Measurements from ENCODE around the gene ZNF638. TPM values are rescaled to one million over a fixed set of nuclear protein-coding genes. Genes with fewer than 3 reads are reported as not detected.

ZNF638 gene
- total and polyA plus RNA-seq, 10 of the 15 experiments (the other 5 are each of a cell fraction or from before 2014, with no cell fraction given) = 37.6 to 133 (median 64.5) TPM

- TF ChIP-seq SRF (IDR thresholded peaks at IDR 0.05; ENCODE audit: low read depth in 2 of 2, low read length in 2 of 2) (no peak), TCF12 (IDR thresholded peaks at IDR 0.05; ENCODE audit: low read depth, low read length) (no peak), NRF1 (conservative IDR thresholded peaks at IDR 0.05; ENCODE audit: low read depth, low read length) (no peak), BRCA1 (IDR thresholded peaks at IDR 0.05; ENCODE audit: low read depth, low read length) (no peak), NBN (IDR thresholded peaks at IDR 0.05) (0 out of 2 replicates have a peak, but pooled peaks have one; percentile 42), POLR2A (IDR thresholded peaks at IDR 0.05; ENCODE audit: low read depth, low read length) (no peak), TCF3 (IDR thresholded peaks at IDR 0.05; ENCODE audit: borderline replicate concordance, insufficient read depth, low read depth, low read length) (no peak), RAD51 (IDR thresholded peaks at IDR 0.05) (0 out of 2 replicates have a peak, but pooled peaks have one; percentile 7), HSF1 (IDR thresholded peaks at IDR 0.05; ENCODE audit: low read depth, low read length) (no peak), ASH2L (IDR thresholded peaks at IDR 0.05; ENCODE audit: borderline replicate concordance, low read depth) (no peak), MEF2B (IDR thresholded peaks at IDR 0.05; ENCODE audit: partially characterized antibody, poor library complexity, severe bottlenecking) (no peak), NFXL1 (IDR thresholded peaks at IDR 0.05; ENCODE audit: borderline replicate concordance) (no peak), POLR2AphosphoS2 (IDR thresholded peaks at IDR 0.05; ENCODE audit: low read depth, low read length) (no peak), ZNF24 (IDR thresholded peaks at IDR 0.05) (no peak), SREBF1 (IDR thresholded peaks at IDR 0.05; ENCODE audit: low read length) (no peak)
- TF ChIP-seq, protein P1, sequence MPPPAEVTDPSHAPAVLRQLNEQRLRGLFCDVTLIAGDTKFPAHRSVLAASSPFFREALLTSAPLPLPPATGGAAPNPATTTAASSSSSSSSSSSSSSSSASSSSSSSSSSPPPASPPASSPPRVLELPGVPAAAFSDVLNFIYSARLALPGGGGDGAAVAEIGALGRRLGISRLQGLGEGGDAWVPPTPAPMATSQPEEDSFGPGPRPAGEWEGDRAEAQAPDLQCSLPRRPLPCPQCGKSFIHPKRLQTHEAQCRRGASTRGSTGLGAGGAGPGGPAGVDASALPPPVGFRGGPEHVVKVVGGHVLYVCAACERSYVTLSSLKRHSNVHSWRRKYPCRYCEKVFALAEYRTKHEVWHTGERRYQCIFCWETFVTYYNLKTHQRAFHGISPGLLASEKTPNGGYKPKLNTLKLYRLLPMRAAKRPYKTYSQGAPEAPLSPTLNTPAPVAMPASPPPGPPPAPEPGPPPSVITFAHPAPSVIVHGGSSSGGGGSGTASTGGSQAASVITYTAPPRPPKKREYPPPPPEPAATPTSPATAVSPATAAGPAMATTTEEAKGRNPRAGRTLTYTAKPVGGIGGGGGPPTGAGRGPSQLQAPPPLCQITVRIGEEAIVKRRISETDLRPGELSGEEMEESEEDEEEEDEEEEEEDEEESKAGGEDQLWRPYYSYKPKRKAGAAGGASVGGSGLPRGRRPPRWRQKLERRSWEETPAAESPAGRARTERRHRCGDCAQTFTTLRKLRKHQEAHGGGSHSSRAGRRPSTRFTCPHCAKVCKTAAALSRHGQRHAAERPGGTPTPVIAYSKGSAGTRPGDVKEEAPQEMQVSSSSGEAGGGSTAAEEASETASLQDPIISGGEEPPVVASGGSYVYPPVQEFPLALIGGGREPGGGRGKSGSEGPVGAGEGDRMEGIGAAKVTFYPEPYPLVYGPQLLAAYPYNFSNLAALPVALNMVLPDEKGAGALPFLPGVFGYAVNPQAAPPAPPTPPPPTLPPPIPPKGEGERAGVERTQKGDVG (CRISPR knock-in tag; IDR thresholded peaks at IDR 0.05) = no peak
- TF ChIP-seq, protein P2, sequence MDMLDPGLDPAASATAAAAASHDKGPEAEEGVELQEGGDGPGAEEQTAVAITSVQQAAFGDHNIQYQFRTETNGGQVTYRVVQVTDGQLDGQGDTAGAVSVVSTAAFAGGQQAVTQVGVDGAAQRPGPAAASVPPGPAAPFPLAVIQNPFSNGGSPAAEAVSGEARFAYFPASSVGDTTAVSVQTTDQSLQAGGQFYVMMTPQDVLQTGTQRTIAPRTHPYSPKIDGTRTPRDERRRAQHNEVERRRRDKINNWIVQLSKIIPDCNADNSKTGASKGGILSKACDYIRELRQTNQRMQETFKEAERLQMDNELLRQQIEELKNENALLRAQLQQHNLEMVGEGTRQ (IDR thresholded peaks at IDR 0.05; ENCODE audit: borderline replicate concordance, low read depth, low read length) = no peak; the same call in 1 of the 2 replicates
- TF ChIP-seq, protein P3, sequence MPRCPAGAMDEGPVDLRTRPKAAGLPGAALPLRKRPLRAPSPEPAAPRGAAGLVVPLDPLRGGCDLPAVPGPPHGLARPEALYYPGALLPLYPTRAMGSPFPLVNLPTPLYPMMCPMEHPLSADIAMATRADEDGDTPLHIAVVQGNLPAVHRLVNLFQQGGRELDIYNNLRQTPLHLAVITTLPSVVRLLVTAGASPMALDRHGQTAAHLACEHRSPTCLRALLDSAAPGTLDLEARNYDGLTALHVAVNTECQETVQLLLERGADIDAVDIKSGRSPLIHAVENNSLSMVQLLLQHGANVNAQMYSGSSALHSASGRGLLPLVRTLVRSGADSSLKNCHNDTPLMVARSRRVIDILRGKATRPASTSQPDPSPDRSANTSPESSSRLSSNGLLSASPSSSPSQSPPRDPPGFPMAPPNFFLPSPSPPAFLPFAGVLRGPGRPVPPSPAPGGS (IDR thresholded peaks at IDR 0.05; ENCODE audit: borderline replicate concordance, insufficient read depth, low read depth, low read length, poor library complexity, severe bottlenecking) = no peak
- TF ChIP-seq, protein P4, sequence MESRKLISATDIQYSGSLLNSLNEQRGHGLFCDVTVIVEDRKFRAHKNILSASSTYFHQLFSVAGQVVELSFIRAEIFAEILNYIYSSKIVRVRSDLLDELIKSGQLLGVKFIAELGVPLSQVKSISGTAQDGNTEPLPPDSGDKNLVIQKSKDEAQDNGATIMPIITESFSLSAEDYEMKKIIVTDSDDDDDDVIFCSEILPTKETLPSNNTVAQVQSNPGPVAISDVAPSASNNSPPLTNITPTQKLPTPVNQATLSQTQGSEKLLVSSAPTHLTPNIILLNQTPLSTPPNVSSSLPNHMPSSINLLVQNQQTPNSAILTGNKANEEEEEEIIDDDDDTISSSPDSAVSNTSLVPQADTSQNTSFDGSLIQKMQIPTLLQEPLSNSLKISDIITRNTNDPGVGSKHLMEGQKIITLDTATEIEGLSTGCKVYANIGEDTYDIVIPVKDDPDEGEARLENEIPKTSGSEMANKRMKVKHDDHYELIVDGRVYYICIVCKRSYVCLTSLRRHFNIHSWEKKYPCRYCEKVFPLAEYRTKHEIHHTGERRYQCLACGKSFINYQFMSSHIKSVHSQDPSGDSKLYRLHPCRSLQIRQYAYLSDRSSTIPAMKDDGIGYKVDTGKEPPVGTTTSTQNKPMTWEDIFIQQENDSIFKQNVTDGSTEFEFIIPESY (IDR thresholded peaks at IDR 0.05) = no peak
- TF ChIP-seq, protein P5, sequence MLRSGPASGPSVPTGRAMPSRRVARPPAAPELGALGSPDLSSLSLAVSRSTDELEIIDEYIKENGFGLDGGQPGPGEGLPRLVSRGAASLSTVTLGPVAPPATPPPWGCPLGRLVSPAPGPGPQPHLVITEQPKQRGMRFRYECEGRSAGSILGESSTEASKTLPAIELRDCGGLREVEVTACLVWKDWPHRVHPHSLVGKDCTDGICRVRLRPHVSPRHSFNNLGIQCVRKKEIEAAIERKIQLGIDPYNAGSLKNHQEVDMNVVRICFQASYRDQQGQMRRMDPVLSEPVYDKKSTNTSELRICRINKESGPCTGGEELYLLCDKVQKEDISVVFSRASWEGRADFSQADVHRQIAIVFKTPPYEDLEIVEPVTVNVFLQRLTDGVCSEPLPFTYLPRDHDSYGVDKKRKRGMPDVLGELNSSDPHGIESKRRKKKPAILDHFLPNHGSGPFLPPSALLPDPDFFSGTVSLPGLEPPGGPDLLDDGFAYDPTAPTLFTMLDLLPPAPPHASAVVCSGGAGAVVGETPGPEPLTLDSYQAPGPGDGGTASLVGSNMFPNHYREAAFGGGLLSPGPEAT (IDR thresholded peaks at IDR 0.05; ENCODE audit: low read depth) = peak; percentile 85
Observed at GRCh38 chr2:71361631-71362030, 30.0 kb downstream of the ZNF638 start (continued).

Measured in GM12878 (cell line).